Inflammatory macrophage treated with lipopolysaccharide for 4 hours (primary cell): ENCODE data around the gene NEU1.
"Not testable (repeated sequence)": the region's sequence is repeated elsewhere in the genome, so short reads cannot be mapped to it uniquely, and the experiment has no call there.

Experiments used
- DNase-seq: peaks from one replicate; pipeline ENCODE4 v3.0.0-alpha.2; 2020

Gene NEU1

DNA sequence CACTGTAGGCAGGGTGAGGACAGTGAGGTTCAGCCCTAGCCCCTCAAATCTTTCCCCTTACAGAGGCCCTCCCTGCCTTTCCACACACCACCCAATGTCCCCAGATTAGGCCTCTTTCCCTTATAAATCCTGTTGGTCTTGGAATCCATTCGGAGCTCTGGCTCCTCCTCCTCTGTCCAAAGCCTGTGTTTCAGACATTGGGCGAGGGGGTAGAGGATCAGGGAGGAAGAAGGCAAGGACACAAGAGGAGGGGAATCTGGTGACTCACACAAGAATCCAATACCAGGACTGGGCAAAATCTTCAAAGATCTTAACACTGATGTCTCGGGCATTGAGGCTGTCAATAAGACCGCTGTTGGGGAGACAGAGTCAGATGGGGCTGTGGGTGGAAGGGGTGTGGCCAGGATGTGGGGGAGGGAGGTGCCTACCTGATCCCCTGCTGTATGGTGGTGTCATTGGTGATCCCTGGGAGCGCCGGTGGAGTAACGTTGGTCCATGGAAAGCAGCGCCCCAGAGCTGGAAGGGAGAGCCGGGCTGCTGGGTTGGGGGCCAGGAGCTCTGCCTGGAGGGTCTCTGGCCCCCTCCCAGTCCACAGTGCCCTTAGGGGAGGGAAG, 8.5 kb upstream of the NEU1 start:
- no peak for DNase-seq

DNA sequence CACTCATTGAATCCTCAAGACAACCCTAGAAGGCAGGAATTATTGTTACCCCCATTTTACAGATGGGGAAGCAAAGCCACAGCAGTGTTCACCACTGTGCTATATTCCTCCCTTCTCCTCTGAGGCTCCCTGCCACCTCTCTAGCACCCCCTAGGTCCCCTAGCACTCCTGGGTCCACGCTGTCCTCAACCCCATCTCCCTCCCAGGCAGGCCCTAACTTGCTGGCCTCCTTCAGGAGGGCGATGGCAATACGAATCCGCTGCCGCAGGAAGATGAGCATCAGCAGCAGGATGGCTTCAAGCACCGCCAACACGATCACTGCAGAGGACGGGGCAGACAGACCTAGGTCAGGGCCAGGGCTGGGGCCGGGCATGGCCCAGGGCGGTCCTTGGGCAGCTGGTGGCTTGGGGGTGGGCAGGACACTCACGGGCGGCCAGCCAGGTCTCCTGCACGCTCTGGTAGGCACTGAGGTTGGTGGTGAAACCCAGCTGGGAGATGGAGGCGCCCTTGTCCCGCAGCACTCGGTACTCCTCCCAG, 7.8 kb upstream of the NEU1 start:
- DNase-seq = no peak

DNA sequence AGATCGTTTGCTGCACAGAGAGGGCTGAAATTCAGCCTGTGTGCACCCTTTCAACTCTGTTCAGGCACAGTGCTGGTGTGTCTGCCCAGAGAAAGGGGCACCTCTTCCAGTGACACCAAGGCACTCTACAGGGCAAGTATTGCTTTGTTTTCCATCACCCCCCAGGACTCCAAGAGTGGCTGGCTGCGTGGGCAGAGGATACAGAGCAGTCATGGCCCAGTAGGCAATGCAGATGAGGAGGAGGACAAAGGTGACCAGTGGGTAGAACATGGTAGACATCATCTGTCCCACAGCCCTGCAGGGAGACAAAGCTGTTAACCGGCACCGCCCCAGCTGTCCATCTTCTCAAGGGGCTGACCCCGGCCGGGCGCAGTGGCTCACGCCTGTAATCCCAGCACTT, 6.7 kb upstream of the NEU1 start:
- DNase-seq = no peak

GRCh38 chr6:31868658-31868971, 6.0 kb upstream of the NEU1 start:
- not testable (repeated sequence) for DNase-seq

- no peak for DNase-seq
Measured at GRCh38 chr6:31865205-31866118, 2.8 kb upstream of the NEU1 start.

GRCh38 chr6:31864818-31865204, 2.2 kb upstream of the NEU1 start:
- no peak for DNase-seq

DNA sequence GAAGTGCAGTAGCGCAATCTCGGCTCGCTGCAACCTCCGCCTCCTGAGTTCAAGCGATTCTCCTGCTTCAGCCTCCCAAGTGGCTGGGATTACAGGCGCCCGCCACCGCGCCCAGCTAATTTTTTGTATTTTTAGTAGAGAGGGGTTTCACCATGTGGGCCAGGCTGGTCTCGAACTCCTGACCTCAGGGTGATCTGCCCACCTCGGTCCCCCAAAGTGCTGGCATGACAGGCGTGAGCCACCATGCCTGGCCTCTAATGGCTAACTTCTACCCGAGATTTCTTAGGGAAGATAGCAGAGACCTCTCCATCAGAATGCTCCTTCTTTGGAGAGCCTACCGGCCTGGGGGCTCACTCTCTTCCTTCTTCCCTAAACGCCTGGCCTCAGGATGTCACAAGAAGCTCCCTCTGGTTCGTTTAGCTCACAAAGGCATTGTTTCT, 1.5 kb upstream of the NEU1 start:
- DNase-seq = not testable (repeated sequence)

DNA sequence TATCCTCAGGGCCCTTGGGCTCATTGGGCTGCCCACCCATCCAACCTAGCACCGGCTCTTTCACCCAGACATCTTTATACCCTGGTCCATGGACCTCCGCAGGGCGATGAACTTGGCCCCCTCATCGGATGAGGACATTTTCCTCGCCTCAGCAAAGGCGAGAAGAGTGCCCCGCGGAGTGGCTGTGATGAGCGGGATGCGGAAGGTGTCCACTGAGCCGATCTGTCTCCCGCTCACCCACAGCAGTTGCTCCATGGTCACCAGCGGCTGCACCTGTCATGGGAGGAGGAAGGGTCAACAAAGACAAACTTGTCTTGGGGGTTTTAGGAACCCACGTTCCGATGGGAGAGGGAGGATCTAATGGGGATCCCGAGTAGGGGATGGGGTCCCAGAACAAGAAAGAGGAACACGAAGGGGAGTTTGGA, 690 bp downstream of the NEU1 start:
- DNase-seq = no peak

- no peak for DNase-seq
Measured at GRCh38 chr6:31861150-31861549, 1.5 kb downstream of the NEU1 start.

- DNase-seq = no peak
Measured at GRCh38 chr6:31860349-31860748, 2.3 kb downstream of the NEU1 start.

DNA sequence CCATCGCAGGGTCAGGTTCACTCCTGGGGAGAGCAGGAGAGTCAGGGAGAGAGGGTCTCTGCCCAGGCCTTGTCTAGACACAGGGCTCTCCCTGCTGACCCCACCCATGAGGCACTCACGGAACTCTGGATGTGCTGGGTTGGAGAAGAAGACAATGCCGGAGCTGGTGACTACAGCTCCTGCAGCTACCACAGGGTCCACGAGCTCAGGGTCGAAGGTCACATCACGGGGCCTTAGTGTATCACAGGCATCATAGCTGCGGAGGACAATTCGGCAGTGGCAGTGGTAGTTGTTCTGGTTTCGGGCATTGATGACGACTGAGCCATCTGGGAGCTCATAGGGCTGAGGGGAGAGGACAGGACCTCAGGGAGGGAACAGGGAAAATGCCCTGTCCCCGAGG, 2.7 kb downstream of the NEU1 start:
- DNase-seq = no peak

DNA sequence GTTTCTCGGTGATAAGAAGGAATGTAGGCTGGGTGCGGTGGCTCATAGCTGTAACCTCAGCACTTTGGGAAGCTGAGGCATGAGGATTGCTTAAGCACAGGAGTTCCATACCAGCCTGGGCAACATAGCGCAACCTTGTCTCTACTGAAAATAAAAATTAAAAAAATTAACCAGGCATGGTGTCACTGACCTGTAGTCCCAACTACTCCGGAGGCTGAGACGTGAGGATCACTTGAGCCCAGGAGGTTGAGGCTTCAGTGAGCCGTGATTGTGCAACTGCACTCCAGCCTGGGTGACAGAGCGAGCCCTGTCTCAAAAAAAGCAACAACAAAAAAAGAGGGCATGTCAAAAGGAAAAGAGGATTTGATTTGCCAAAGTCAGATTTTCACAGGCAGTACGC, 3.9 kb downstream of the NEU1 start:
- no peak for DNase-seq

GRCh38 chr6:31857774-31858173, 4.8 kb downstream of the NEU1 start:
- not testable (repeated sequence) for DNase-seq

- not testable (repeated sequence) for DNase-seq
Measured at GRCh38 chr6:31851980-31852718, 10.5 kb downstream of the NEU1 start.

DNA sequence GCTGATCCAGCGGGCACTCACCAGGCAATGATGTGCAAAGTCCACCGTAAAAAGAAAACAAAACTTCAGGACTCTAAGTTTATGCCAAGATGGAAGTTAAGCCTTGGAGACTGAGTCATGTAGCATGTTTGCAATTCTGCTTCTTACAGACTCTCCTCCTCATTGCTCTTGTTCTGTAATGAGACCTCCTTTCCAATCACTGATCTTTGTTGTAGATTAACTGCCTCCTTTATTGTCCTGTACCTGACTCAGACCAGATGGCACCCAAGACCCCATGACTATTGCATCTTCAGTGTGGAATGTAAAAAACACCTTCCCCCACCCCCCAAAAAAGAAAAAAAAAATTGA, 11.2 kb downstream of the NEU1 start:
- no peak for DNase-seq

- DNase-seq = no peak
Measured at GRCh38 chr6:31850765-31851484, 11.7 kb downstream of the NEU1 start.

DNA sequence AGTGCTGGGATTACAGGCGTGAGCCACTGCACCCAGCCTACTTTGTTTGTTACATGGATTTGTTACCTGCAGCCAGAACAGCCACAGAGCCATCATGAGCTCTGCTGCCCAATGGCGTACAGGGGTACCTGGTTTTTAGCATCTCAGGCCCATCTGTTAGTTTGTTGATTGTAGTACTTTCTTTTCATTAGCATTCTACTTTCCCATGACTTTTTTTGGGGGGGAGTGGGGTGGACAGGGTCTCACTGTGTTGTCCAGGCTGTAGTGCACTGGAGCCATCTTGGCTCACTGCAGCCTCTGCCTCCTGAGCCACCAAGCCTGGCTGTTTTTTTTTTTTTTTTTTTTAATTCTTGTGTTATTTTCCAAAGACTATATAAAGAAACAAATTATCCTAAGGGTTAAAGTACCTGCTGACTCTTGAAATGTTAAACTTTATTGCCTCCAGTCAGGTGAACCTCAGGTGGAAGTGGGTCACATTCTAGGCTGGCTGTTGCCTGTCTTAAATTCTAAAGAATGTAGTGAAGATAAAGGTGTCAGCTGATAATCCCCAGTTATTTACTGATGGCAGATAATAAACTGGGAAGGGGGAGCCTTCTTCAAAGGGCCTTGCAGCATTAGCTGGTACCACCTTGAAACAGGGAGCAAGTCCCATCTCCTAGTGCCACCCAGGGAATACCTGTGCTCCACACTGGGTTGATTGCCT, 15.2 kb downstream of the NEU1 start:
- DNase-seq = no peak

DNA sequence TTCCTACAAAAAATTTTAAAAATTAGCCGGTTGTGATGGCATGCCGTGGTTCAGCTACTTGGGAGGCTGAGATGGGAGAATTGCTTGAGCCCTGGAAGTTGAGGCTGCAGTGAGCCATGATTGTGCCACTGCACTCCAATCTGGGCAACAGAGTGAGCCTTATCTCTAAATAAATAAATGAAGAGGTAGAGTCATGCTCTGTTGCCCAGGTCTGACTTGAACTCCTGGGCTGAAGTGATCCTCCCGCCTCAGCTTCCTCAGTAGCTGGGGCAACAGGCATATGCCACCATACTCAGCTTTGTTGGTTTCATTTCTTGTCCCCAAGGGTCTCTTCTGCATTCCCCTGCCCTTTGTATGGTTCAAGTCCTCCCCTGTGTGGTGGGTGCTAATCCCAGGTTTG, 18.1 kb downstream of the NEU1 start:
- DNase-seq = no peak

GRCh38 chr6:31842053-31842452, 20.6 kb downstream of the NEU1 start:
- no peak for DNase-seq

DNA sequence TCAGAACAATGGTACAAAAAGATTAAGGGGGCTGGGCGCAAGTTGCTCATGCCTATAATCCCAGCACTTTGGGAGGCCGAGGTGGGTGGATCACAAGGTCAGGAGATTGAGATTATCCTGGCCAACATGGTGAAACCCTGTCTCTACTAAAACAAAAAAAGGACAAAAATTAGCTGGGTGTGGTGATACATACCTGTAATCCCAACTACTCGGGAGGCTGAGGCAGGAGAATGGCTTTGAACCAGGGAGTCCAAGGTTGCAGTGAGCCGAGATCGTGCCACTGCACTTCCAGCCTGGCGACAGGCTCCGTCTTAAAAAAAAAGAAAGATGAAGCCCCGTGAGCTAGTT, 22.9 kb downstream of the NEU1 start:
- not testable (repeated sequence) for DNase-seq

- no peak for DNase-seq
Measured at GRCh38 chr6:31838968-31839367, 23.7 kb downstream of the NEU1 start.

DNA sequence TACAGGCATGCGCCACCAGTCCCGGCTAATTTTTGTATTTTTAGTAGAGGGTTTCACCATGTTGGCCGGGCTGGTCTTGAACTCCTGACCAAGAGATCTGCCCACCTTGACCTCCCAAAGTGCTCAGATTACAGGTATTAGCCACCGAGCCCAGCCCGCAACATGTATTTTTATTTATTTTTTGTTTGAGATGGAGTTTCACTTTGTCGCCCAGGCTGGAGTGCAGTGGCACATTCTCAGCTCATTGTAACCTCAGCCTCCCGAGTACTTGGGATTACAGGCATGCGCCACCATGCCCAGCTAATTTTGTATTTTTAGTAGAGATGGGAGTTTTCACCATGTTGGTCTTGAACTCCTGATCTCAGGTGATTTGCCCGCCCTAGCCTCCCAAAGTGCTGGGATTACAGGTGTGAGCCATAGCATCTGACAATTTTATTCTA, 24.5 kb downstream of the NEU1 start:
- not testable (repeated sequence) for DNase-seq
